ENCODE data around the gene MFAP3L.
"Not testable (repeated sequence)": the region's sequence is repeated elsewhere in the genome, so short reads cannot be mapped to it uniquely, and the experiment has no call there.

GRCh38 chr4:170046156-170046555 is 20.0 kb upstream of the MFAP3L start:
- TF ChIP-seq, protein P1, sequence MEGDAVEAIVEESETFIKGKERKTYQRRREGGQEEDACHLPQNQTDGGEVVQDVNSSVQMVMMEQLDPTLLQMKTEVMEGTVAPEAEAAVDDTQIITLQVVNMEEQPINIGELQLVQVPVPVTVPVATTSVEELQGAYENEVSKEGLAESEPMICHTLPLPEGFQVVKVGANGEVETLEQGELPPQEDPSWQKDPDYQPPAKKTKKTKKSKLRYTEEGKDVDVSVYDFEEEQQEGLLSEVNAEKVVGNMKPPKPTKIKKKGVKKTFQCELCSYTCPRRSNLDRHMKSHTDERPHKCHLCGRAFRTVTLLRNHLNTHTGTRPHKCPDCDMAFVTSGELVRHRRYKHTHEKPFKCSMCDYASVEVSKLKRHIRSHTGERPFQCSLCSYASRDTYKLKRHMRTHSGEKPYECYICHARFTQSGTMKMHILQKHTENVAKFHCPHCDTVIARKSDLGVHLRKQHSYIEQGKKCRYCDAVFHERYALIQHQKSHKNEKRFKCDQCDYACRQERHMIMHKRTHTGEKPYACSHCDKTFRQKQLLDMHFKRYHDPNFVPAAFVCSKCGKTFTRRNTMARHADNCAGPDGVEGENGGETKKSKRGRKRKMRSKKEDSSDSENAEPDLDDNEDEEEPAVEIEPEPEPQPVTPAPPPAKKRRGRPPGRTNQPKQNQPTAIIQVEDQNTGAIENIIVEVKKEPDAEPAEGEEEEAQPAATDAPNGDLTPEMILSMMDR (IDR thresholded peaks at IDR 0.05; ENCODE audit: extremely low read depth in 1 of 2, insufficient read depth in 1 of 2, low read depth in 1 of 2, low read length in 2 of 2): not testable (repeated sequence)
- TF ChIP-seq EZH2 (IDR thresholded peaks at IDR 0.05; ENCODE audit: borderline replicate concordance, low read depth, low read length, severe bottlenecking); POLR2A (IDR thresholded peaks at IDR 0.05; ENCODE audit: low read depth, low read length); POLR2AphosphoS5 (IDR thresholded peaks at IDR 0.05; ENCODE audit: insufficient read depth, low read depth, low read length); MYC (IDR thresholded peaks at IDR 0.05; ENCODE audit: low read depth, low read length); GATA2 (IDR thresholded peaks at IDR 0.05; ENCODE audit: insufficient read depth, insufficient read length, low read depth, low read length): not testable (repeated sequence)
- TF ChIP-seq, protein P2, sequence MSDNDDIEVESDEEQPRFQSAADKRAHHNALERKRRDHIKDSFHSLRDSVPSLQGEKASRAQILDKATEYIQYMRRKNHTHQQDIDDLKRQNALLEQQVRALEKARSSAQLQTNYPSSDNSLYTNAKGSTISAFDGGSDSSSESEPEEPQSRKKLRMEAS (IDR thresholded peaks at IDR 0.05; ENCODE audit: insufficient read depth, insufficient read length): not testable (repeated sequence)

Measured in endothelial cell of umbilical vein (primary cell).